C4-2B (cell line): ENCODE data around the gene CST7.

Experiments
- CTCF ChIP-seq: fragments of 450-650 bp; conservative IDR thresholded peaks from 2 replicates; pipeline ENCODE4 v1.5.1; 2017; ENCODE audit warnings: mild to moderate bottlenecking
- ZFX ChIP-seq: fragments of 450-650 bp; IDR thresholded peaks from 2 replicates; pipeline ENCODE4 v1.6.1; 2017

DNA sequence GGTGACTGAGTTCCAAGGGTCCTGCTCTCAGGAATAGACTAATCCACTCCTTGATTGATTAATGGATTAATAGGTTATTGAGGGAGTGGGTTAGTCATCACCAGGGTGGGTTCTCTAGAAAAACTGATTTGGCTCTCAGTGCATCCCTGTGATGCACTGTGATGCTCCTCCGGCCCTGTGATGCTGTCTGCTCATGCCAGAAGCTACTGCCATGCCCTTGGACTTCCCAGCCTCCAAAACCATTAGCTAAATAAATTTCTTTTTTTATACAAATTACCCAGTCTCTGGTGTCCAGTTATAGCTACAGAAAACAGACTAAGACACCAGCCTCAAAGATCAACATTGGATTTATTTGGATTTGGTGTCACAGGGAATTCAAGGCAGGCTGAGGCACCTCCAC lies 40.4 kb upstream of the CST7 start:
- TF ChIP-seq ZFX (no peak), CTCF (no peak)
